GM21360 (cell line): ENCODE results near the gene GPR108.
A peak's percentile ranks its signal among the peaks of the same experiment; 100 is the strongest.
"Not testable (repeated sequence)": the region's sequence is repeated elsewhere in the genome, so short reads cannot be mapped to it uniquely, and the experiment has no call there.

ENCODE experiments used
- ATAC-seq: cut with Tn5 transposase; IDR thresholded peaks from one replicate; pipeline ENCODE4 v1.9.1; 2021; ENCODE audit warnings: mild to moderate bottlenecking, moderate library complexity; ENCODE audit not compliant: unreplicated experiment

The GPR108 gene

DNA sequence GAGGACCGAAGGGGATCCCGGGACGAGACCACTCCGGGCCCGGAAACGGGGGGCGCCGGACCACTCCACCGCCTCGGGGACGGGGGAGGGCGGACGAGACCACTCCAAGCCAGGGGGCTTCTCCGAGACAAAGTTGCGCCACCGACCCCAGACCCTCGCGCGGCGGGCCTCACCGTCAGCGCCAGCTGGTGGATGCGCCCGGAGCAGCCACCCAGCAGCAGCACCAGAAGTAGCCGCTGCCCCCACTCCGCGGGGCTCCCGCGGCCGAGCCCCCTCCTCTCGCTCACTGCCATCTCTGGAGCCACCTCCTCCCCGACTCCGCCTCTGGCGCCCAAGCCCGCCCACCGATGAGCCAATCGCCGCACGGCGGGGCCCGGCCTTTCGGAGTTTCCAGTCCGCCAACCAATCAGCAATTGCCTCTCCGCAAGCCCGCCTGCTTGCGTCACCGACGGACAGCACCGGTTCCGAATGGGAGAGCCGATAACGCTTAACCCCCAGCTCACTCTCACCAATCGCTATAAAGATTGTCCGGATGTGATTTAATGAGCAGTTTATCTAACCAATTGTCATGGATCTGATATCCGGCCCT, at the start of gene GPR108:
Gene GPR108, minus strand, starts transcription at position 297 of the 589 bp plus-strand sequence. Its CDS starts 4 bp downstream, at position 293.
- peak; percentile 48 for ATAC-seq

DNA sequence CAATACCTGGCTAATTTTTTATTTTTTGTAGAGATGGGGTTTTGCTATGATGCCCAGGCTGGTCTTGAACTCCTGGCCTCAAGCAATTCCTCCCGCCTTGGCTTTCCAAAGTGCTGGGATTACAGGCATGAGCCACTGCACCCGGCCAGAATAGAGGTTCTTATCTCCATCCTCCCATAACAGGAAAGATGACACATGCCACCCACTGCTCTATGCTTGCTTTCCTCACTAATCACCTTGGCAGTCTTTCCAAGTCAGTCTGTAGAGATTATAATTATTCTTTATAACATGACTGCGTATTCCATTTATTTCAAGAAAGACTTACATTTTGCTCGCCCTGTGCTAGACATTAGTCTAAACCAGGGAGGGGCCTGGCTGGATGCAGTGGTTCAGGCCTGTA, 41.8 kb upstream of the GPR108 start:
- no peak for ATAC-seq

DNA sequence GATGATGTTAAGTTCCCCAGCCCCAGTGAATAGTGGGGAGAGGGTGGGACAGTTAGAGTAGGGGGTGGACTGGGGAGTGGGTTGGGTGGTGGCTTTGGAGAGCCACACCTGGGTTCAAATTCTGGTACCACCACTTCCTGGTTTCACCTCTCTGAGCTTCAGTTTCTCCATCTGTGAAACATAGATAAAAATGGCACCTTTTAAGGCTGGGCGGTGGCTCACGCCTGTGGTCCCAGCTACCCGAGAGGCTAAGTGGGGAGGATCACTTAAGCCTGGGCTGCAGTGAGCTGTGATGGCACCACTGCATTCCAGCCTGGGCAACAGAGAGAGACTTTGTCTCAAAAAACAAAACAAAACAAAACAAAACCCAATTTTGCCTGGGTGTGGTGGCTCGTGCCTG, 41.0 kb upstream of the GPR108 start:
- no peak for ATAC-seq

DNA sequence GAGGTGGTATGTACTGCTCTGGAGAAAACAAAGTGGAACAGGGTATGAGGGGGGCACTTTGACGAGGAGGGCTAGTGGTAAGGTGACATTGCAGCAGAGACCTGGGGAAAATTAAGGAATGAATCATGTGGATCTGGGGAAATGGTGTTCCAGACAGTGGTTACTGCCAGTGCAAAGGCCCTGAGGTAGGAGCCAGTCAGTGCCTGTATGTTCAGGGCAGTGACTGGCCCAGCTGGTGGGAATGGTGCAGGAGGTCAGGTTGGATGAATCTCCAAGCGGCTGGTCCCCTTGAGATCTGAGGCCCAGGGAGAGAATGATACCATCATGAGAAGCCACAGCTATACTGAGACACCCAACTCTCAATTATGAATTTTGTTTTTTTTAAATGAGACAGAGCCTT, 40.1 kb upstream of the GPR108 start:
- no peak for ATAC-seq

DNA sequence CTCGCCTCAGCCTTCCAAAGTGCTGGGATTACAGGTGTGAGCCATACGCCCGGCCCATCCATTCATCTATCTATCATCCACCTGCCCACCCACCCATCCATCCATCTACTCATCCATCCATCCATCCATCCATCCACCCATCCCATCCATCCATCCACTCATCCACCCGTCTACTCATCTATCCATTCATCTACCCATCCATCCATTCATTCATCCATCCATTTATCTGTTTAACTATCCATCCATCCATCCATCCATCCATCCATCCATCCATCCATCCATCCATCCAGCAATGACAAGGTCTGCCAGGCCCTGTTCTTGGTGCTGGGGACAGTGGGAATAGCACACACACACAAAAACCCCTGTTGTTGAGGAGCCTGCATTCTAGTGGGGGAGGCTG, 39.6 kb upstream of the GPR108 start:
- no peak for ATAC-seq

DNA sequence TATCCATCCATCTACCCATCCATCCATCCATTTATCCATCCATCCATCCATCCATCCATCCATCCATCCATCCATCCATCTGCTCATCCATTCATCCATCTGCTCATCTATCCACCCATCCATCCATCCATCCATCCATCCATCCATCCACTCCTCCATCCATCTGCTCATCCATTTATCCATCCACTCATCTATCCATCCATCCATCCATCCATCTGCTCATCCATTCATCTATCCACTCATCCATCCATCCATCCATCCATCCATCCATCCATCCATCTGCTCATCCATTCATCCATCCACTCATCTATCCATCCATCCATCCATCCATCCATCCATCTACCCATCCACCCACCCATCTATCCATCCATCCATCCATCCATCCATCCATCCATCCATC, 38.7 kb upstream of the GPR108 start:
- ATAC-seq = not testable (repeated sequence)

DNA sequence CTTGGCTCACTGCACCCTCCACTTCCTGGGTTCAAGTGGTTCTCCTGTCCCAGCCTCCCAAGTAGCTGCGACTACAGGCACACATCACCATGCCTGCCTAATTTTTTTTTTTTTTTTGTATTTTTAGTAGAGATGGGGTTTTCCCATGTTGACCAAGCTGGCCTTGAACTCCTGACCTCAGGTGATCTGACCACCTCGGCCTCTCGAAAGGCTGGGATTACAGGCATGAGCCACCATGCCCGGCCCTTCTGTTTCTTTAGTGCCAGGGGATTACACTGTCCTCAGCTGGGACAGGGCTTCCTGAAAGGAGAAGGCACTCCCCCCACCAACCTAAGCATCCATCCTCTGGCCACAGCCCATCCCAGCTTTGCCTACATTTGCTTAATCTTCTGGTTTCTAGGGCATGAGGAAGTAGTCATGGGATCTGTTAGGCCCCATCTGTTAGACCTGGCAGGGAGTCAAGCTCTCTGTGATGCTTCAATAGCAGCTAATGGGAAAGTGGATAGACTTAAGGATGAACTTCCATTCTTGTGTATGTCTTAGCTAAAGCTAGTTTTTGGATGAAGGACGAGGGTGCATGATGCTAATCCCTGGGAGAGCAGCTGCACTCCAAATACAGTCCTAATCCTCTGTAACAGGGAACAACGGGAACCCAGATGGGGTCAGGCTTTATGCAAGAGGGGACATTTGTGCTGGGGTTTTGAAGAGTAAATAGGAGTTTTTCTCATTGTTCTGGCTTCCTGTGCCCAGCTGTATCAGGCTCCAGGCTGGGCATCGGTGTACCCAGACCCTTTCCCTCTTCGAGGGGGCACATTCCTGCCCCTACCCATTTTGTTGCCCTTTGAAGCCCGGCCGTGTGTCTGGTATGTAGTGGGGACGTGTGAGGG, 37.7 kb upstream of the GPR108 start:
- no peak for ATAC-seq

DNA sequence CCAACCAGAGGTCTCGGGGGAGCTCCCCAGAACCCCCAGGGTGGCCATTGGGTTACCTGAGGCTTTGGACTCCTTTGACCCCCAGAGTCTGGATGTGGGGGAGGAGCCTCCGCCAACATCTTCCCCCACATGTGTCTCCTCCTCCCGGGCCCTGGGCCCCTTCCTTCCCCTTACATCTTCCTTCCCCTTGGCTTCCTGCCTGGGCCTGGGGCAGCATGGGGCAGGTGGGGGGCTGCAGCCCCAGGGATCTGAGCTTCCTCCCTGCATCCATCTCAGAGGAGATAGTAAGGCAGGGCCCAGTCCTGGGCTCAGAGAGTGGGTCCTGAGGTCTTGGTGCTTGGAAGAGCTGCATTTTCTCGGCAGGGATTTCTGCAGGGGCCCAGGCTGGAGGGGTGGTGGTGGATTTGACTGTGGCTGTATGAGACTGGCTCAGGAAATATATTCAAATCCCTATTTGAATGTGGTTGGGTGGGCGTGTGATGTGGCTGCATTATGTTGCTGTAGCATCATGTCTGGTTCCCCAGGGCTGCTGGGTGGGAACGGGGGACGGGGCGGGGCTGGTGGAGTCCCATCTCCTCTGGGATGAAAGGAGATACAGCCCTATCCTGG, 36.0 kb upstream of the GPR108 start:
- no peak for ATAC-seq

DNA sequence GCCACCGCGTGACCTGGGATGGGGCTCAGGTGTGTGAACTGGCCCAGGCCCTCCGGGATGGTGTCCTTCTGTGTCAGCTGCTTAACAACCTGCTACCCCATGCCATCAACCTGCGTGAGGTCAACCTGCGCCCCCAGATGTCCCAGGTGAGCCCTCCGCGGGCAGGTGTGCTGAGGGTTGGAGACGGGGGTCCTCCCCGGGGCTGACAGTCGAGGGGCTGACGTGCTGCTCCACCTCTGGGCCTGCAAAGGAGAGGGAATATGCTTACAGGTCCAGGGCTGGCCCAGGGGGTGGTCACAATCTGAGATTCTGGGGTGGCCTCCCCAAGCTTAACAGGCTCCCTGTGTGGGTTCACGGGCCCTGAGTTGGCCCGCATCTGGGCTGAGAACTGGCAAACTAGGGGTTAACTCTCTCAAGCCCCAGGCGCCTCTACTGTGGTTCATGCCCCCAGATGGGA, 35.5 kb upstream of the GPR108 start:
- ATAC-seq = no peak

DNA sequence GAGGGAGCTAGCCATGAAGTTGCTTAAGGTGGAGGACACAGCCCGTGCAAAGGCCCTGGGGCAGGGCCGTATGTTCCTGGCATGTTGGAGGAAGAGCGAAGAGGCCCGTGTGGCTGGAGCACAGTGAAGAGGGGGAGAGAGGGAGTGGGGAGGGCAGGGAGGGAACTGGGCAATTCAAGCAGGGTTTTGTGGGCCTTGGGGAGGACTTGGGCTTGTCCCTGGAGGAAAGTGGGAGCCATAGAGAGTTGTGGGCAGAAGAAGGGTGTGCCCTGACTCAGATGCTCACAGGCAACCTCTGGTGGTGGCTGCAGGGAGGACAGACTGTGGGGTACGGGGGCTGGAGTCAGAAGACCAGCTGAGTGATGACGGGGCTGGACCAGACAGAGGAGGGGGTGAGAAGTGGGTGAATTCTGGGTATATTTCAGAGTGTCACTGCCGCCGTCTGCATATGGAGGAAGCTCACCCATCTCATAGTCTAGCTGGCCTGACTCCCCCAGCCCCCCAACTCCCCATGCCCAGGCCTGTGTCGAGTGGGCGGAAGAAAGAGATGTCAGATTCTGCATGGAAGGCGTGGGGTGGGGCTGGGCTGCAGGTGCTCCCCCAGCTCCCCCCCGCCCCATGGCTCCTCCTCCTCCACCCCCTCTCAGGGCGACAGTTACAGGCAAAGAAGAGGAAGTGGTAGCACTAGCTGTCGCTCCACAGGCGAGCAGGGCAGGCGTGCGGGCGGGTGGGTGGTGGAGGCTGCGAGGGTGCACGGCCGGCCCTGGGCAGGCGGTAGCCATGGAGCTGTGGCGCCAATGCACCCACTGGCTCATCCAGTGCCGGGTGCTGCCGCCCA, 34.9 kb upstream of the GPR108 start, which contains the start of gene VAV1:
Gene VAV1, plus strand, starts transcription at position 681 of the 838 bp plus-strand sequence. Its CDS starts 100 bp downstream, at position 781.
- no peak for ATAC-seq

DNA sequence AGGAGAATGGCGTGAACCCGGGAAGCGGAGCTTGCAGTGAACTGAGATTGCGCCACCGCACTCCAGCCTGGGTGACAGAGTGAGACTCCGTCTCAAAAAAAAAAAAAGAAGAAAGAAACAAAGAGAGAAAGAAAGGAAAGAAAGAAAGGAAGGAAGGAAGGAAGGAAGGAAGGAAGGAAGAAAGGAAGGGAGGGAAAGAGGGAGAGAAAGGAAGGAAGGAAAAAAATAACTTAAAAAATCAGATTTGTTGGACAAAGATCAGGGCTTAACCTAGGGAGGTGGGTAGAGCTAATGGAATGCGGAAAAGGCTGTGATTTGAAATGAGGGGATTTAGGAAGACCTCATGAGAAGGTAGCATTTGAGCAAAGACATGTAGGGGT, 34.3 kb upstream of the GPR108 start:
- ATAC-seq = not testable (repeated sequence)

DNA sequence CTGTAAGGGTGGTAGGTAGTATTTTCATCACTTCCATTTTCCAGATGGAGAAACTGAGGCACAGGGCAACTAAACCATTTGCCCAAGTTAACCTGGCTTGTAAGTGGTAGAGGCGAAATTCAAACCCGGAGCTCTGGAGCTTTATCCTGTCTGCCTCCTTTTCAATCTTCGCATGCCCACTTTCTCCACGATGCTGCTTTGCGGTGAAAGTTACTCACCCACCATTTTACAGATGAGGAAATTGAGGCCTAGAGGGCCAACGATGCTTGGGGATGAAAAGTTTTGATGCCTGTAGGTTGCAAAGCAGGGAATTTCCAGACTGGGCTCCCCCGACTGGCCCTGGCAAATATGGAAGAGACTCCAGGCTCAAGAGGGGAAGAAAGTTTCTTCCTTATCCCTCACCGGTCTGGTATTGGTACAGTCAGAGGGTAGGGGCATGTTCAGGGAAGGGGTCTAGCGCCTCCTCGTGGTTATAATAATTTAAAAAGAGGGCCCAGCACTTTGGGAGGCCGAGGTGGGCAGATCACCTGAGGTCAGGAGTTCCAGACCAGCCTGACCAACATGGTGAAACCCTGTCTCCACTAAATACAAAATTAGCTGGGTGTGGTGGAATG, 31.7 kb upstream of the GPR108 start:
- no peak for ATAC-seq

DNA sequence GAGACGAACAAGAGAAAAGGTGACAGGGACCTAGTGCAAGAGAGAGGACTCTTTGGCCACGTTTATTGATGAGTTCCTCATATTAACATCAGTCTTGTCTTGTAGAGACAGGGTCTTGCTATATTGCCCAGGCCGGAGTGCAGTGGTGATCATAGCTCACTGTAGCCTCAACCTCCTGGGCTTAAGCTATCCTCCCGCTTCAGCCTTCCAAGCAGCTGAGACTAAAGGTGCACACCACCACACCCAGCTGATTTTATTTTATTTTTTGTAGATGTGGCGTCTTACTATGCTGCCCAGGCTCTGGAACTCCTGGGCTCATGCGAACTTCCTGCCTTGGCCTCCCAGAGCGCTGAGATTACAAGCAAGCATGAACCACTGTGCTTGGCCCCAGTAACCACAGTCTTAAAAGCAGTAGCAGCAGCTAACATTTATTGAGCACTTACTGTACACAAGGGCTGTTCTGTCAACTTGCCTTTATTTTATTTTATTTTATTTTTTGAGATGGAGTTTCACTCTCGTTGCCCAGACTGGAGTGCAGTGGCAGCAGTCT, 30.9 kb upstream of the GPR108 start:
- ATAC-seq = no peak

DNA sequence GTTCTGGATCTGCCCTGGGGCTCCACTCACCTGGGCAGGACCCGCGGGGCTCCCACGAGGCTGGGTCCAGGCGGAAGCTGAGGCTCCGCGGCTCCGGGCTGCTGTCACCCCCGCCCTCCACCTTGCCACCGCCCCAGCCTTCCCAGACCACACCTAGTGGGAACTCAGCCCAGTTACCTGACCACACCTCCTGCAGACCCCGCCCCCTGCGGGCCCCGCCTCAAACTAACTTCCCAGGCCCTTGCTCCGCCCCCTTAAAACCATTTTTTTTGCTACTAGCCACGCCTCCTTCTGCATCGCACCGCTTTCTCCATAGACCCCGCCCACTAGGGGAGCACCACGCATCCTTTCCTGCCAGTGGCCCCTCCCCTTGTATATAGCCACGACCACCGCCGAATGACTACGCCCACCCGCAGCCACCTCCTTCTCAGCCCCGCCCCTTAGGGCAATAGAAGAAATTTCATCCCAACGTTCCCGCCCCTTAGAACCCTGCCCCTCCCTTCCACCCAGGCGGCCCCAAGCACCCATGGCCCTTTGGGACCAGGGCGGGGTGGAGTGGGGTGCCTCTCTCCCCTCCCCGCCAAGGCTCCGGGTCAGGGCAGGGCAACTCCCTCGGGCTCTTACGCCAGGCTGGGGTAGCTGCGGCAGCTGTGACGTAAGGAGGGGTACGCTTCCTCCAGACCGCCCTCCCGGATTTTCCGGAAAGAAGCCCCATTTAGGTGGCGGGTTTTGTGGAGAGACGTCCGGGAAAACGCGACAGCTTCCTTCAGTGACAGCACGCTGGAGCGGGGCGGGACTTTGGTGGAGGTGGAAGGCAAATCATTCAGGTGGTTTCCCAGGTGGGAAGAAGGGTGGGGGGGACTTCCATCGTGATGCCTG, 30.2 kb upstream of the GPR108 start, which contains the start of gene SH2D3A:
Gene SH2D3A, minus strand, starts transcription at position 79 of the 879 bp plus-strand sequence. CDS start 3,687 bp downstream, outside the sequence.
- ATAC-seq = peak; percentile 53

DNA sequence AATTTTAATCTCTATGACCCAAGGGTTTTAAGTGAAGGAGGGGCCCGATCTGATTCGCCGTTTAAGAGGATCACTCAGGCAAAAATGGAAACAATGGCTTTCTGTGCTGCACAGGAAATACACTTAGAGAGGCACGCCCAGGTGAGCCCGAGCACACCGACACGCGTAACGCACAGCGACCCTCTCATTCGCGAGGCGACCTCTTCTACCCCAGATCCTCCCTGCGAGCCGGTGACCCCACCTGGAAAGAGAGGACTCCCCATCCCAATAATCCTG, 29.6 kb upstream of the GPR108 start:
- peak; percentile 14 for ATAC-seq

DNA sequence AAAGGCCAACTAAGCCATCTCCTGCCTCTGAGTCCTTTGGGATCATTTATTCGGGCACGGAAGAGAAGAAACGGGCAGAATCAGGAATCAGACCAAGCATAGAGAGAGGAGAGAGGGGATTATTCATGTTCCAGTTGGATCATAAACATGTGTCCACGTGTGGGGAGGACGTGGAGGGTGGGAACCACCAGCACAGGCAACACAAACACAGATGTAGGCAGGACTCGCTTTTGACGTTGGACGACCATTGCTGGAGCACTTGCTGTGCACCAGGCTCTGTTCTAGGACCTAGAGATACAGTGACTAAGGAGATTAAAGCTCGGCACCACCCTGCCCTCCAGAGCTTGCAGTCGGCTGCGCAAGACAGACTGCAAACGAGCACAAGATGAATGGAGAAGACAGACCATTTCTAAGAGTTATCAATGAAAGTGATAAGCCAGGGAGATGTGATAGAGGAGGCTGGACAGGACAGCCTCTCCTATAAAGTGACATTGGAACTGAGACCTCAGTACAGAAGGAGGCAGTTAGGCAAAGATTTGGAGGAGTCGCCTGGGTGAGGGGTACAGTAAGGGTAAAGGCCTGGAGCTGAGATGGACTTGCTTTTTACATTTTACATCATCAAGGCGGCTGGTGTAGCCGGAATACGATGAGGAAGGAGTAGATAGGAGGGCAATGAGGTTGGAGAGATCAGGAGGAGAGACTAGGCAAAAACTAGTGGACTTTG, 29.1 kb upstream of the GPR108 start:
- ATAC-seq = no peak

DNA sequence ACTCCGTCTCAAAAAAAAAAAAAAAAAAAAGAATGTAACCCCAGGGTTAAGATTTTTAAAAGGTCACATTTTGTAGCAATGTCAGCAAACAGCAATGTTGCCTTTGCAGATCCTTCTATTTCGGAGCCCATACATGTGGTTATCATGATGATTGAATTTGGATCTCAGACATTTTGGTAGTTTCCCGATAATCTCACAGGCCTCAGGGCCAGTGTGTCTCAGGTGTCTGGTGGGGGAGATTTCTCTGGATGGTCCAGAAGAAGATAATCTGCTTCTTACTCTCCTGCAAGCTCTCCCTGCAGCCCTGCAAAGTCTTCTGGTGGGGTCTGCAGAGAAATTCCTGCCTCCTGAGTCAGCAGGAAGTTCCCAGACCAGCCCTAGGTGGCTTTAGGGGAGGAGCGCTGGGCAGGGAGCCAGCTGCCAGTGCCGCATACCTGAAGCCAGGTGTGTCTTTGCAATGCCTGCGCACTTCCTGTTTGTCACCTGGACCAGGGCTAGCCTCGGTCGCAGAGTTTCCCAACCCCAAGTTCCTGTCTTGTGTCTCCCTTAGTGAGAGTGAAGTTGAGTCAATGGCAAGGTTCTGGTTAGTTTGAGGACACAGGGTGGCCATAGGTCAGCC, 28.5 kb upstream of the GPR108 start:
- no peak for ATAC-seq

DNA sequence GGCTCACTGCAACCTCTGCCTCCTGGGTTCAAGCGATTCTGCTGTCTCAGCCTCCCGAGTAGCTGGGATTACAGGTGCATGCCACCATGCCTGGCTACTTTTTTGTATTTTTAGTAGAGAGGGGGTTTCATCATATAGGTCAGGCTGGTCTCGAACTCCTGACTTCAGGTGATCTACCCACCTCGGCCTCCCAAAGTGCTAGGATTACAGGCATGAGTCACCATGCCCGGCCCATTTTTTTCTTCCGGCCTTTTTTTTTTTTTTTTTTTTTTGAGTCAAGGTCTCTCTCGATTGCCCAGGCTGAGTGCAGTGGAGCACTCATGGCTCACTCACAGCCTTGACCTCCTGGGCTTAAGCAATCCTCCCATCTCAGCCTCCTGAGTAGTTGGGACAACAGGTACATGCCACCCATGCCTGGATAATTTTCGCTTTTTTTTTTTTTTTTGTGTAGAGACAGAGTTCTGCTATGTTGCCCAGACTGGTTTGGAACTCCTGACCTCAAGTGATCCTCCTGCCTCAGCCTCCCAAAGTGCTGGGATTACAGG, 24.9 kb upstream of the GPR108 start:
- not testable (repeated sequence) for ATAC-seq
